Keratinocyte (primary cell): ENCODE results near the gene ARID3A. TPM values are rescaled to one million over a fixed set of nuclear protein-coding genes. Genes with fewer than 3 reads are reported as not detected.
A peak's percentile ranks its signal among the peaks of the same experiment; 100 is the strongest.

Source experiments
- DNase-seq: peaks from one replicate; pipeline ENCODE4 v3.0.0-alpha.2; 2011; ENCODE audit warnings: low read depth, missing footprints, low spot score
- FAIRE-seq: peaks from 2 replicates; lab custom pipeline; 2011; peaks lifted over from hg19 to GRCh38; lab: Jason Lieb, UNC
- H2AFZ ChIP-seq: 2 replicates; pipeline ENCODE4 v1.6.0; 2012; ENCODE audit warnings: low read length, control low read depth, inconsistent platforms; ENCODE audit not compliant: control insufficient read depth
- H3K27ac ChIP-seq: 2 replicates; pipeline ENCODE4 v1.5.1; 2011; ENCODE audit warnings: low read length; ENCODE audit not compliant: control insufficient read depth, insufficient read depth
- H3K27me3 ChIP-seq: 3 replicates; pipeline ENCODE4 v1.6.0; 2011; ENCODE audit warnings: low read length; ENCODE audit not compliant: control insufficient read depth, insufficient read depth; ENCODE audit errors: extremely low read depth
- H3K36me3 ChIP-seq, 2 experiments: 2 replicates in 1 of 2; 3 replicates in 1 of 2; pipeline ENCODE4 v1.5.1; 2011; ENCODE audit warnings: low read length in 2 of 2, mild to moderate bottlenecking in 1 of 2; ENCODE audit not compliant: control insufficient read depth in 2 of 2, insufficient read depth in 2 of 2; ENCODE audit errors: extremely low read depth in 1 of 2
- H3K4me1 ChIP-seq: 3 replicates; pipeline ENCODE4 v1.5.1; 2011; ENCODE audit warnings: low read length; ENCODE audit not compliant: control insufficient read depth, insufficient read depth; ENCODE audit errors: extremely low read depth
- H3K4me2 ChIP-seq: 3 replicates; pipeline ENCODE4 v1.6.0; 2011; ENCODE audit warnings: low read depth, low read length; ENCODE audit not compliant: control insufficient read depth, insufficient read depth; ENCODE audit errors: extremely low read depth
- H3K4me3 ChIP-seq, 3 experiments: fragments of 200-600 bp in 1 of 3; sonication (generic) in 1 of 3; 2 replicates in 2 of 3; 3 replicates in 1 of 3; pipeline ENCODE4 v1.5.1; 2011 to 2016; ENCODE audit warnings: low read length in 3 of 3, mild to moderate bottlenecking in 3 of 3, control low read depth in 2 of 3, inconsistent platforms in 1 of 3, low read depth in 1 of 3, mixed read lengths in 1 of 3, mixed run types in 1 of 3, moderate library complexity in 1 of 3; ENCODE audit not compliant: control insufficient read depth in 2 of 3, insufficient read depth in 2 of 3; ENCODE audit errors: extremely low read depth in 1 of 3
- H3K79me2 ChIP-seq: 2 replicates; pipeline ENCODE4 v1.6.0; 2012; ENCODE audit warnings: low read length; ENCODE audit not compliant: control insufficient read depth, insufficient read depth
- H3K9ac ChIP-seq: 3 replicates; pipeline ENCODE4 v1.6.0; 2011; ENCODE audit warnings: low read length; ENCODE audit not compliant: control insufficient read depth, insufficient read depth; ENCODE audit errors: extremely low read depth
- H3K9me1 ChIP-seq: 3 replicates; pipeline ENCODE4 v1.6.0; 2011; ENCODE audit warnings: low read length; ENCODE audit not compliant: control insufficient read depth, insufficient read depth; ENCODE audit errors: extremely low read depth
- H3K9me3 ChIP-seq: 2 replicates; pipeline ENCODE4 v1.5.1; 2012; ENCODE audit warnings: low read depth, low read length; ENCODE audit not compliant: control insufficient read depth
- H4K20me1 ChIP-seq: 3 replicates; pipeline ENCODE4 v1.6.0; 2011; ENCODE audit warnings: low read length; ENCODE audit not compliant: control insufficient read depth, insufficient read depth; ENCODE audit errors: extremely low read depth
- EZH2 ChIP-seq: IDR thresholded peaks from one replicate; pipeline ENCODE4 v1.6.1; 2012; ENCODE audit warnings: inconsistent platforms, mild to moderate bottlenecking, low read length, moderate library complexity
- dilution Hi-C: fragments of 300-500 bp; cut with MboI; formaldehyde crosslinking; loops from one replicate; pipeline ENCODE4 v1.7.0; 2020; ENCODE audit warnings: low sequenced_read_pairs; ENCODE audit not compliant: extremely low pct_ligation_motif_present
- polyA plus RNA-seq, 5 experiments: library from polyadenylated mRNA; depleted of rRNA in 3 of 5; stranded (reverse) in 3 of 5; stranded (forward) in 1 of 5; unstranded in 1 of 5; fragments of >200 nt; gene quantifications; 1 replicate in 1 of 5; 2 replicates in 3 of 5; 3 replicates in 1 of 5; pipeline versions ENCODE4 v1.2.1 to v1.2.3, GENCODE V29; 2011 to 2012; ENCODE audit warnings: missing spikeins in 2 of 5, low read depth in 1 of 5, low replicate concordance in 1 of 5
- TF ChIP-seq, protein P1 (sequence below), 3 experiments: IDR thresholded peaks in 1 of 3; conservative IDR thresholded peaks in 1 of 3; optimal IDR thresholded peaks in 1 of 3; 2 replicates in 2 of 3; 3 replicates in 1 of 3; pipeline versions ENCODE3 to v1.5.1; 2011; ENCODE audit warnings: low read length in 3 of 3, mild to moderate bottlenecking in 3 of 3, moderate library complexity in 2 of 3, control low read depth in 1 of 3, inconsistent platforms in 1 of 3; ENCODE audit not compliant: insufficient read depth in 2 of 3; ENCODE audit errors: extremely low read depth in 1 of 3

ARID3A gene
- polyA plus RNA-seq, 1 donor (not counting 4 experiments of a cell fraction or from before 2014, with no cell fraction given): 2.6 TPM

DNA sequence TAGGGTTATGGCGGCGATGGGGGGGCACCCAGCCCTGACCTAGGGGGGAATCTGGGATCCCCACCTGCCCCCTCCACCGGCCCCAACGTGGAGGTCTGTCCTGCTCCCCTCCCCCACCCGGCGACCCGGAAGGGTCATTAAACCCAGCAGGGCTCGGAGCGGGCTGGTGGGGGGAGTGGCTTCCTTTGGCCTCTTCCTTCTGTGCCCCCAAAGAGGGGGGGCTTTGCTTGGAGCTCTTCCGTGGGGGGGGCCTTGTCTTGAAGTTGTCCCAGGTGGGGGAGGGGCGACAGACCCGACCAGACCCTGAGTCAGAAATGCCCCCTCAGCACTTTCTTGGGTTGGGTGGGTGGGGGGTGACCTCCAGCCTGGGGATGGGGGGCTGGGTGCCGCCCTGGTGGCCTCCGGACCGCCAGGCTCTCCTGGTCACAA, 1.5 kb downstream of the ARID3A start:
- H3K27me3 ChIP-seq: no peaks in the 10 kb centered on the region
- H2AFZ ChIP-seq: no peak overlapping the region
- H3K36me3 ChIP-seq: peaks cover 0 to 4% of the 10 kb centered on the region in 2 experiments
- no peaks in the 10 kb centered on the region for H3K9me1 ChIP-seq
- no peak for FAIRE-seq
- no peaks in the 10 kb centered on the region for H3K9me3 ChIP-seq
- TF ChIP-seq, protein P1, sequence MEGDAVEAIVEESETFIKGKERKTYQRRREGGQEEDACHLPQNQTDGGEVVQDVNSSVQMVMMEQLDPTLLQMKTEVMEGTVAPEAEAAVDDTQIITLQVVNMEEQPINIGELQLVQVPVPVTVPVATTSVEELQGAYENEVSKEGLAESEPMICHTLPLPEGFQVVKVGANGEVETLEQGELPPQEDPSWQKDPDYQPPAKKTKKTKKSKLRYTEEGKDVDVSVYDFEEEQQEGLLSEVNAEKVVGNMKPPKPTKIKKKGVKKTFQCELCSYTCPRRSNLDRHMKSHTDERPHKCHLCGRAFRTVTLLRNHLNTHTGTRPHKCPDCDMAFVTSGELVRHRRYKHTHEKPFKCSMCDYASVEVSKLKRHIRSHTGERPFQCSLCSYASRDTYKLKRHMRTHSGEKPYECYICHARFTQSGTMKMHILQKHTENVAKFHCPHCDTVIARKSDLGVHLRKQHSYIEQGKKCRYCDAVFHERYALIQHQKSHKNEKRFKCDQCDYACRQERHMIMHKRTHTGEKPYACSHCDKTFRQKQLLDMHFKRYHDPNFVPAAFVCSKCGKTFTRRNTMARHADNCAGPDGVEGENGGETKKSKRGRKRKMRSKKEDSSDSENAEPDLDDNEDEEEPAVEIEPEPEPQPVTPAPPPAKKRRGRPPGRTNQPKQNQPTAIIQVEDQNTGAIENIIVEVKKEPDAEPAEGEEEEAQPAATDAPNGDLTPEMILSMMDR (optimal IDR thresholded peaks at IDR 0.05 in 1 of 3, IDR thresholded peaks at IDR 0.05 in 1 of 3, conservative IDR thresholded peaks at IDR 0.05 in 1 of 3; ENCODE audit: extremely low read depth in 1 of 3, insufficient read depth in 2 of 3, low read length in 3 of 3): no peak
- TF ChIP-seq EZH2: no peak
- DNase-seq: no peak
- no peaks in the 10 kb centered on the region for H4K20me1 ChIP-seq
- H3K9ac ChIP-seq: no peak overlapping the region
- H3K4me2 ChIP-seq: no peak overlapping the region
- H3K79me2 ChIP-seq: no peaks in the 10 kb centered on the region
- peaks cover 5% of the 10 kb centered on the region for H3K4me1 ChIP-seq
- peak overlapping the region in 1 of 3 experiments; percentile 84 for H3K4me3 ChIP-seq
- dilution Hi-C loops: no loop called here
- no peak overlapping the region for H3K27ac ChIP-seq

DNA sequence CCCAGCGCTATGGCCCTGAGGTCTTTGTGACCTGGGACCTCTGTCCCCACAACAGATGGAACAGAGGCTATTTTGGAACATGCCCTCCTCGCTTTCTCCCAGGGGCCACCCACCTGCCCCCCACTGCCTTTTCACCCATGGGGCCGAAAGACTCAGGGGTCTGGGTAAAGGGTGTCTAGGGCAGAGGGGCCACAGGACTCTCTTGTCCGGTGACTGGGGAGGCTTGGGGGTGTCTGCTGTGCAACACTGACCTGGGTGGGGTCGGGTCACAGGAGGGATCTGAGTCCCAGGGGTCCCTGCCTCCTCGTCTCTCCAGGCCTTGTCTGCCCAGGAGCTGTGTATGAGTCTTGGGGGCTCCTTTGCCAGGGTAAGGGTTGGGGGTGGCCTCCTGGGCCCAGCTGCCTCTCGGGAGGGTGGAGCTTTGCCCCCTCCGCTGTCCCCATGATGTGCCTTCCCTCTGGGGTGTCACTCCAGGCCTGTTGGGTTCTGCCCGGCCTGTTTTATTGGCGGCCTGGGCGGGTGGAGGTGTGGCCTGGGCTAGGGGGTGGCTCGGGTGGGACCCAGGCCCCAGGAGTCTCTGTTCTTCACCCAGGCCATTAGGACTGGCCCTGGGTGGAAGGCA, 2.1 kb downstream of the ARID3A start:
- no peaks in the 10 kb centered on the region for H3K79me2 ChIP-seq
- no peak for TF ChIP-seq EZH2
- TF ChIP-seq, protein P1 (optimal IDR thresholded peaks at IDR 0.05 in 1 of 3, IDR thresholded peaks at IDR 0.05 in 1 of 3, conservative IDR thresholded peaks at IDR 0.05 in 1 of 3; ENCODE audit: extremely low read depth in 1 of 3, insufficient read depth in 2 of 3, low read length in 3 of 3): no peak
- no peak overlapping the region for H3K27ac ChIP-seq
- H3K27me3 ChIP-seq: no peaks in the 10 kb centered on the region
- H4K20me1 ChIP-seq: no peaks in the 10 kb centered on the region
- peaks cover 5% of the 10 kb centered on the region for H3K4me1 ChIP-seq
- no peaks in the 10 kb centered on the region for H3K9me1 ChIP-seq
- H3K9ac ChIP-seq: no peak overlapping the region
- H3K4me3 ChIP-seq: no peak overlapping the region
- H3K9me3 ChIP-seq: no peaks in the 10 kb centered on the region
- DNase-seq: no peak
- H3K36me3 ChIP-seq: peaks cover 0 to 4% of the 10 kb centered on the region in 2 experiments
- no peak for FAIRE-seq
- no peak overlapping the region for H3K4me2 ChIP-seq
- no peak overlapping the region for H2AFZ ChIP-seq
- dilution Hi-C loops: no loop called here
